Measurements from ENCODE around the gene CDY2B.
"Not testable (repeated sequence)": the region's sequence is repeated elsewhere in the genome, so short reads cannot be mapped to it uniquely, and the experiment has no call there.

The CDY2B gene

GRCh38 chrY:17856508-17856907, 23.5 kb downstream of the CDY2B start:
- not testable (repeated sequence) for H3K9ac ChIP-seq (ENCODE audit: low read length); H3K4me3 ChIP-seq (ENCODE audit: low read depth, low read length); H3K9me3 ChIP-seq (ENCODE audit: control insufficient read depth, insufficient read depth, low read depth, low read length); H3K4me1 ChIP-seq (ENCODE audit: control insufficient read depth, insufficient read depth, low read length); H3K27me3 ChIP-seq (ENCODE audit: control insufficient read depth, insufficient read depth, low read length); H3K27ac ChIP-seq (ENCODE audit: low read depth, low read length); H3K36me3 ChIP-seq (ENCODE audit: control insufficient read depth, insufficient read depth, low read length)

DNA sequence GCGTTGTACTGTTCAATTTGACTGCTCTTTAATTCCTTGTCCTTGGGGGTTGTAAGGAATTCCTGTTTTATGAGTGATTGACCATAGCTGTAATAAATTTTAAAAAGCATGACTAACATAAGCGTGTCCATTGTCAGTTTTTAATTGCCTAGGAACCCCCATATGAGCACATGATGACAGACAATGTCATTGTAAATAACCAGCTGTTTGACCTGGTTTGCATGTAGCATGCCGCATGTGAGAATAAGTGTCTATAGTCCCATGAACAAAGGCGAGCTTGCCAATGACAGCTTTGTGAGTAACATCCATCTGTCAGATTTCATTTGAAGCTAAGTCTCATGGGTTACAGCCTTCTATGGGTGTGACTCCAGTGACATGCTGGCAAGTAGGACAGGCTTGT, 30.9 kb downstream of the CDY2B start:
- not testable (repeated sequence) for H3K4me1 ChIP-seq (ENCODE audit: control insufficient read depth, insufficient read depth, low read length); H3K27ac ChIP-seq (ENCODE audit: low read depth, low read length); H3K4me3 ChIP-seq (ENCODE audit: low read depth, low read length); H3K9me3 ChIP-seq (ENCODE audit: control insufficient read depth, insufficient read depth, low read depth, low read length); H3K9ac ChIP-seq (ENCODE audit: low read length); H3K36me3 ChIP-seq (ENCODE audit: control insufficient read depth, insufficient read depth, low read length); H3K27me3 ChIP-seq (ENCODE audit: control insufficient read depth, insufficient read depth, low read length)

DNA sequence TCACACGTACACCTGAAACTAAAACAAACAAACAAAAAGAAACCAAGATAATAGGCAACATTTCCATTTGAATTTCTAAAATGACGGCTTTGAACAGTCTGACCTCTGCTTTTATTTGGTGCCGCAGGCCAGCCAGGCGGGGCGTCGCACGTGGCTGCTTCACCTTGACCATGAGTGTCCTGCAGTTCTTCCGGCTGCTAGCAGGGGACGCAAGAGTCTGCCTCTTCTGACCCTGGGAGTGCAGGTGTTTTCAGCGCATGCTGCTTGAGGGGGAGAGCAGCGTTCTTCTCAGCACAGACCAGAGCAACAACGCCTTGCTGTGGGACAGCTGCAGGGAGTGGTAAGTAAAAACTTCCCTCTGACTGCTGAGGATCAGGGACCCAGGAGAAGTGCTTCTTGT, 47.9 kb downstream of the CDY2B start:
- H3K36me3 ChIP-seq (ENCODE audit: control insufficient read depth, insufficient read depth, low read length); H3K27me3 ChIP-seq (ENCODE audit: control insufficient read depth, insufficient read depth, low read length); H3K9me3 ChIP-seq (ENCODE audit: control insufficient read depth, insufficient read depth, low read depth, low read length); H3K4me1 ChIP-seq (ENCODE audit: control insufficient read depth, insufficient read depth, low read length); H3K4me3 ChIP-seq (ENCODE audit: low read depth, low read length); H3K27ac ChIP-seq (ENCODE audit: low read depth, low read length); H3K9ac ChIP-seq (ENCODE audit: low read length): not testable (repeated sequence)

Data from HUES6 (cell line).